HG03280 (cell line): ENCODE data around the gene NTN4.
"Not testable (repeated sequence)": the region's sequence is repeated elsewhere in the genome, so short reads cannot be mapped to it uniquely, and the experiment has no call there.

Source experiments
- ATAC-seq: cut with Tn5 transposase; IDR thresholded peaks from one replicate; pipeline ENCODE4 v1.9.1; 2021; ENCODE audit warnings: mild to moderate bottlenecking, moderate library complexity; ENCODE audit not compliant: unreplicated experiment

The NTN4 gene

DNA sequence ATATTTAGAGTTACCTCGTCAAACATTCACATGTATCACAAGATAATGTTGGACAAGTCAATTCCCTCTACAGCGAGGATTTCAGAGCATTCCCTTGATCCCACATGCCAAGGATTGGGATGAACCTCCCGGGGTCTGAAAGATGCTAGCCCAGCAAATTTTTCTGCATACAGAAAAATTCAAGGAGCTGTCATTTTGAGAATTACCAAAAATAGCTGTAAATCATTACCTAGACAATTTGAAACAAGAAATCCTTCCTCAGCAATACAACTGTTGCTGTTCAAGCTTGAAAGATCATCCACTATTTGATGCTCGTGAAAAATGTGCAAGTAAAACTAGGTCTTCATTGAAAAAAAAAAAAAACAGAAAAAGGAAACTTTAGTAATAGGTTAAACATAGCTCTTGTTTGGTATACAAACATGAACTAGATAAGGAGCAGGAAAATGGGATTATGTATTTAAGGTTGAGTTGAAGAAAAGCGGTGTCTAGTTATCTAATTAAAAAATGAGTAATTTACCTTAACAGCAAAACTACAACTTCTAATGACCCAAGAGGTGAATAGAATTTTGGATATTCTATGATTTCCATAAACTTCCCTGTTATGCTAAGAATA lies 73.1 kb downstream of the NTN4 start:
- no peak for ATAC-seq

DNA sequence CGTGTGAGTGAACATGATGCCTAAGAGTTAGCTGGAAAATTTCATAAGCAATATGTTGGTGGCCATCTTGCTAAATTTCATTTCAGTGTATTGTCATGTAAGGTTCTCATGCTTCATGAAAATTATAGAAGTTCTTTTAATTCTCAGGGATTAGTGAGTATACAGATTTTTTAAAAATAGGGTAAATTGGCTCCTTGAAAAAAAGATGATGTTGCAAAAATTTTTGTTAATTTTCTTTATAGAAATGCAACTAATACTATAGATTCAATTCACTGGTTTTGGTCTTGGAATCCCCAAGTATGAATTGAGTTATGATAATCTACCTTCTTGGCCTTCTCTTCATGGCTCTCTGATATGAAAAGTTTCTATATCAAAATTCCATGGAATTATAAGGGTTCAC lies 75.4 kb downstream of the NTN4 start:
- ATAC-seq, result no peak

DNA sequence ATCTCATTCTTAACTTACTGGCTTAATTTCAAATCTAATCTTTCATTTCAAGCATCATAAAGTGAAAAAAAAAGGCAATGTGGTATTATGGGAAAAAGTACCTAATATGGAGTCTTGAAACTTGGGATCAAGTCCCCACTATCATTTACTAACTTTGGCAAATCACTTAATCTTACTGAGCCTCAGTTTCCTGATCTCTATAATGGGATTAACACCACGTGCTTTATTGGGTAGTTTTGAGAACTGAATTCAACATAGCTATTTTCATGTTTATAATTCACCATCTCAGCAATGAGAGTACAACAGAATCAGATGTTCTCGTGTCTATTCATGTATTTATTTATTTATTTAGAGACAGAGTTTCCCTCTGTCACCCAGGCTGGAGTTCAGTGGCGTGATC lies 78.3 kb downstream of the NTN4 start:
- no peak for ATAC-seq

DNA sequence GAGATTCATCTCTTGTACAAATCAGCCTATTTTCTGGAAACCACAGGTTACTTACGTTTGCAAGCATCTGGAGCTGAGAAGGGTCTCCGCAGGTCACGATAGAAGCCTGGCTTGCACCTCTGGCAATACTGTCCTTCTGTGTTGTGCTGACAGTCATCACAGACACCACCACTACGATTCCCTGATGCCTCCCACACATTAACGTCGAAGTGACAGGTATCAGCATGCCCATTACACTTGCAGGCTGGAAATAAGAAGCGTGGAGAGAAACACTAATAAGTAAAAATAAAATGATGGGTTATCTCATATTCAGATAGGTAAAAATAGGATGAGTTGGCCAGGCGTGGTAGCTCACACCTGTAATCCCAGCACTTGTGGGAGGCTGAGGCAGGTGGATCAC lies 80.2 kb downstream of the NTN4 start:
- no peak for ATAC-seq

DNA sequence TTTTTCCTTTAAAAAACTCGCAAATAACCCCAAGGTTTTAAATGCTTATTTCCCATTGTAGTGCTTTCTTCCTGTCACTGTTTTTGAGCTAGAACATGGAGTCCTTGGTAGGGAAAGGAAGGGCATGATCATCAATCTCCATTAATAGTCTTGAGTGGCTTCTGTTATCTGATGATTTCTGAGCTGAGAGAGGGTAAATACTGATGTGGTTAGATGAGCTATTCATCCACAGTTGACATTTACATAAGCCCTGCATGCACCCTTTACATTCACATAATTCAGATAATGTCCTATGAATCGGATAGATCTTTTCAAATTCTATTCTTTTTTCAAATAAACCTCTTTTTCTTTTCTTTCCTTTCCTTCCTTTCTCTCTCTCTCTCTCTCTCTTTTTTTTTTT lies 81.4 kb downstream of the NTN4 start:
- no peak for ATAC-seq

DNA sequence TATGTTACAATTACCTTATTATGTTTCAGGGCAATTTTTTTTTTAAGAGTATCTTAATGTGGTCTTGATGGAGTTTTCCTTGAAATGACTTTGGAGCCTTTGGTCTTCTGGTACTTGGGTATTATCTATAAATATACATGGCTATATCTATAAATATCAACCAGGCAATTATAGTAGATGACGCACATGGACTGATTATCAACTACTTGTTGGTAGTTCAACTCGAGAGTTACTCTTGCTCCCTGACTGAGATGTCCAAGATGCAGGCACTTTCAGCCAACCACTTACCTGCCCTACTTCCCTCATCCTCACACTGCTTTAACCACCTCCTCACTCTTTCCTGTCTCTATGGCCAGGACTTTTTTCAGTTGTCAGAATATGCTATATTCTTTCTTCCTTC lies 85.4 kb downstream of the NTN4 start:
- ATAC-seq, result no peak

DNA sequence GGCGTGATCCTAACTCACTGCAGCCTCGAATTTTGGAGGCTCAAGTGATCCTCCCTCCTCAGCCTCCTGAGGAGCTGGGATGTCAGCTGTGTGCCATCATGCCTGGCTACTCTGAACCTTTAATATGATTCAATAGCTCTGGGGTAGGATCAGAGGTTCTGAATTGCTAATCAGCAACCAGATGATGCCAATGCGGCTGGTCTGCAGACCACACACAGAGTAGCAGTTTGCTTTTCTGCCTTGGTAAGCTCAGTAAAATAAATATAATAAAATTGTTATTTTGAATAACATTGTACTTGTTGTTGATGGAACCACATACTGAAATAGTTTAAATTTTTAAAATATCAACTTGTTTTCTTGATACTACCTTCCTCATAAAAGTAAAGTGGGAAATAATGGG lies 86.6 kb downstream of the NTN4 start:
- no peak for ATAC-seq

DNA sequence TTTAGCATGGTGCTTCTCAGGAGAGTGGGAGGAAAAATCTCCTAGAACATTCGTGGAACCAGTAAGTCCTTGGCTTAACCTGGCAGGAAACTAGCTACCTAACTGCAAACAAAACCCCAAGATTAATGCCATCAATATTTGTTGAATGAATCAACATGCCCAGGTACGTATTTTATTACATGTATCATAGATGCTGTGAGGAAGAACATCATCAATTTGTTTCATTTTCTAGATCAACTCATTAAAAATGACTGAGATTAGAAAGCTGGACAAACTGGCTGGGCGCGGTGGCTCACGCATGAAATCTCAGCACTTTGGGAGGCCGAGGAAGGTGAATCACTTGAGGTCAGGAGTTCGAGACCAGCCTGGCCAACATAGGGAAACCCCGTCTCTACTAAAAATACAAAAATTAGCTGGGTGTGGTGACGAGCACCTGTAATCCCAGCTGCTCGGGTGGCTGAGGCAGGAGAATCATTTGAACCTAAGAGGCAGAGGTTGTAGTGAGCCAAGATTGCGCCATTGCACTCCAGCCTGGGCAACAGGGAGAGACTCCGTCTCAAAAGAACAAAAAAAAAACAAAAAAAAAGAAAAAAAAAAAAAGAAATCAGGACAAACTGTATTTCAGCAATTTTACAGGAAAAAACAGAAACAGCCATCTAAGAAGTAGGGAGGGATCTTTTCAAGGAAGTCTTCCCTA lies 88.7 kb downstream of the NTN4 start:
- ATAC-seq, result no peak

DNA sequence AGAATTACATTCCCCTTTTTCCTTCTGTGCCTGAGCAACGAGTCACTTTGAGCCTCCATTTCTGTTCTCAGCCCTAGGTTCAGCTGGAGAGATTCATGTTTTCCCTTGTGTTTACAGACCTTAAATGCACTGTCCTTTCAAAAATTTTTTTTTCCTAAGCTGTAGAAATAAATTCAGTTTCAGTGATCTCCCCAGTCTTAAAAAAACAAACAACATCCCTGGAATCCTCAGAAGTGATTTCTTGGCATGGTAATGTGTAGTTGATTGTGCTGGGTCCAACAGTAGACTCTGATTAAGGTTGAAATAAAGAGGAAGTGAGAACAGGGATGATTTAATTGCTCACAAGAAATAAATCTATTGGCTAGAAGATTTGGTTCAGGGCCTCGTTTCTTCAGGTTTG lies 89.3 kb downstream of the NTN4 start:
- ATAC-seq, result no peak

DNA sequence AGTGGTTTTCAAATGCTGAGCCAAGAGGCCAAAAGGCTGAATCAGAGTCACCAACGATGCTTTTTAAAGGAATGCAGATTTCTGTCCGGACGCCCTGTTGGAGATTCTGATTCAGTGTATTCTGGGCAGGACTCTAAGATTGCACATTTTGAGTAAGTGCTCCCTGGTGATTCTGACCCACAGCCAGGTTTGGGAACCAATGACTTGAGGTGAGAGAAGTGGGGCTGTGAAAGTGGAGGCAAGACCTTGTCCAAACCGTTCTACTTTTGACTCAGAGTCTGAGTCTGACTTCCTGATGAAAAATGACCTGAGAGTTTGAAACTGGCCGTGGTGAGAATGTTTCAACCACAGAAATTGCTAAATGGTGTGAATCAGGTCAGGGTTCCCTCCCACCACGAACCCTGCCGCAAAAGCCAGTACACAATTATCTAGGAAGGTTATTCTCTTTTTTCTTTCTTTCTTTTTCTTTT lies 90.2 kb downstream of the NTN4 start:
- peak; percentile 95 for ATAC-seq

DNA sequence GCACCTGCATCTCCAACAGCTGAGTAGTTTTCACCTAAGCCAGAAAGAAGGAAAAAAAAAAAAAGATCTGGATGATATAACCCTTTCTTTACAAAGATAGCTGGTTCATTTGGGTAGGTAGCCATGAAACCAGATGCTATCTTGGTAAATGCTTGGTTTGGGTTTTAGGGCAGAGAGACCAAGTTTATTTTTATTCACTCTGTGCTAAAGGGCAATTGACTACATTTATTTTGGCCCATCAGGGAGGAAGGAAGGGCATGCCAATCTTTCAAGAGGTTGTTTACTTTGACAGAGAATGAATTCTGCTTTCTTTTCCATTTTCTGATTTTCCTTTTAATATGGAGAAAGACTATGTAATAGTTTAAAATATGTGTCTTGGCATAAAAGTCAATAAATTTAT lies 91.0 kb downstream of the NTN4 start:
- ATAC-seq, result no peak

DNA sequence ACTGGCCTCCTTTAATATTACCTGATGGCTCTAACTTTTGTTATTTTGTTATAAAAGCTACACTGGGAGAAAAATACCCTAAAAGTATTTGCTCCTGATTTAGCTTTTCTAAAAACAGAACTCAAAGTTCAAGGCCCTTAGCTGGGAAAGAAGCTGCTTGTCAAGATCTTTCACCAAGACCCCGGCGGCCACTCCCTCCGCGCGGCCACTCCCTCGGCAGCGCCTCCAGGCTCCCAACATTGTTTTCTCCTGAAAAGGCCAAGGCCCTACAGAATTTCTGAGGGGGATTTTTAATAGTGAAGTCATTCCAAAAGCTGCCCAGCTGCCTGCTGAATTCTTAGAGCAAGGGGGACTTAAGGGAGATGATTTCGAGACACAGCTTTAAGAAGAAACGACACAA lies 96.4 kb downstream of the NTN4 start:
- ATAC-seq, result no peak

DNA sequence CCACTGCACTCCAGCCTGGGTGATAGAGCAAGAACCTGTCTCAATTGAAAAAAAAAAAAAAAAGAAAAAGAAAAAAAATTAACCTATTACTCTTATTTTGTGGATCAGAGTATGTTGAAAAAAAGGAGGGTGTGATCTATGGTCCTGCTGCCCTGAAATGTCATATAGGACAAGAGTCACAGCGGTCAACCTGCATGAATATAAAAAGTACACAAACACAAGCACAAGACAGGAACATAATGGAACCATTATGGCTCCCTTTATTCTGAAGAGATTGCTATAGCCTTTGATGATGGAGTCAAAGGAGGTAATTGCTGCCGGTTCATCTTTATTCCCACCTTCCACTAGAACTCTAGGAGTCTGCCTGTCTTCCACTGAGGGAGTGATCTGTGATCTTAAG lies 96.9 kb downstream of the NTN4 start:
- no peak for ATAC-seq

DNA sequence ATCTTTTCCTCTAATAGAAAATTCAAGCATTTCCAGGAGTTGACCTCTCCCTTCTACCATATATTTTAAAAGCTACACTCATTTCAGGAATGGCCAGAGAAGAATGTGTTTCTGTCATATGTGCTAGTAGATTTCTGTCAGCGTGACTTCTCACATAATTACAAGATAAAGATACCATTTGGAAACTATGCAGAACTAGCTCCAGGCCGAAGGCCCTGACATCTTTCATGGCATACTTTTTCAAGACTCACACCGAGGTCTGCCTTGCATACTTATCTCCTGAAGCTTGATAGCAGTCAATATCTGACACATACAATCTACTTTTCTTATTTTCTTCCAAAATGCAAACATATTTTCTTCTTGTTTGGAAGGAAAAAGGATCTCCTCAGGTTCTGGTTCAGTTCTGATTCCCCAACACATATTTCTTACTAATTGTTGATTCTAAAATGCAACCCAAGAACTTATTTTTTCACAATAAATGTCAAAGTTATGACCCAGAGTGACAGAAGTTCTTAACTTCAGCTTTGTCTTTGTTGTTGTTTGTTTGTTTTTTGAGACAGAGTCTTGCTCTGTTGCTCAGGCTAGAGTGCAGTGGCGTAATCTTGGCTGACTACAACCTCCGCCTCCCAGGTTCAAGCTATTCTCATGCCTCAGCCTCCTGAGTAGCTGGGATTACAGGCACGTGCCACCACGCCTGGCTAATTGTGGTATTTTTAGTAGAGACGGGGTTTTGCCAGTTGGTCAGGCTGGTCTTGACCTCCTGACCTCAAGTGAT lies 99.5 kb downstream of the NTN4 start:
- no peak for ATAC-seq

DNA sequence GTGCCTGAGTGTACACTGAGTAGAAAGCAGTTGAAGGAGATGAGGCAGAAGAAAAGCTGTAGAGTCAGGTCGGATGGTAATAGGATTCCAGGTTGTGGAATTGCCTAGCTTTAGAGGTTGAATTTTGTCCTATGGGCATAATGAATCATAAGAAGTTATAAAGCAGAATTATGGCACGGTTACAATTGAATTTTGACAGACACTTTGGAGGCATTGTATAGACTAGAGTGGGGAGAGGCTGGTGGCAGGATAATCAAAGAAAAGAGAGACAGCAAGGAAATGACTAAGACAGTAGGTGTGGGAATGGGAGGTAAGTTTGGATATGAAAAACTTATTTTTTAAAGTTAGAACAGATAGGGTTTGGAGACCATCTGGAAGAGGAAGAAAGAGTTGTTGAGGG lies 102.6 kb downstream of the NTN4 start:
- ATAC-seq, result no peak

DNA sequence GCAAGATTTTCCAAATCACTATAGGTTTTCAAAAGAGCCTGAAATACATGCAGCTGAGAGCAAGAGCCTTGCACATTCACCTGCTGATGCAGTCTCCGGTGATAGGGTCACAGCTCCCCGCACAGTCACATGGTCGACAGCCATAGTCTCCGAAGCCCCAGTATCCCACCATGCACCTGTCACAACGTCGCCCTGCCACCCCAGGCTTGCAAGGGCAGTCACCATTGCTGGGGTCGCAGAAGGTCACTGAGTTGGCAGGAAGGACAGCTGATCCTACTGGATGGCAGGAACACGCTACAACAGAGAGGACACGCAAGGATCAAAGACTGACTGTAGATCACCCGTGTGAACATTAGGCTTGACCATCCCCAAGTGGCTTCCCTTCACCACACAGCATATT lies 107.1 kb downstream of the NTN4 start:
- no peak for ATAC-seq

DNA sequence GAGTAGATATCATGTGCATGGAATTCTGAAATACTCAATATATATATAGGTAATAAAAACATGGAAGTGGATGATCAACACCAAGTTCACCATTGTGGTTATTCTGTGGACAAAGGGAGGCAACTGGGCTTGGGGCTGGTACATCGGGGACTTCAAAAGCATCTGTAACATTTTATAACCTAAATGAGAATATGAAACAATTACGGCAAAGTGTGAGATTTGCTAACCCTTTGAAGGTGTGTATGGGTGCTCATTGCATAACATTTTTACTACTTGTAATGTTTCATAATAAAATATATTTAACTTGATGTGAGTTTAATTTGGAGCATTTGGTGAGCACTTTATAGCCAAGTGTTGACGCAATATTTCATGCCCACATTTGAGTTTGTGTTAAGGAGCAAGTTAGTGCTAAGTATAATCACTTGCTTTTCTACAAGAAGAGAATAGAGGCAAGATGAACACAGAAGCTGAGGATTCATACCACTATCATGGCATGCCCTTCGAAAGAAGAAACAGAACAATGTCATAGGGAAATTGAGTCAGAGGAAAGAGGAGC lies 109.3 kb downstream of the NTN4 start:
- ATAC-seq, result no peak

DNA sequence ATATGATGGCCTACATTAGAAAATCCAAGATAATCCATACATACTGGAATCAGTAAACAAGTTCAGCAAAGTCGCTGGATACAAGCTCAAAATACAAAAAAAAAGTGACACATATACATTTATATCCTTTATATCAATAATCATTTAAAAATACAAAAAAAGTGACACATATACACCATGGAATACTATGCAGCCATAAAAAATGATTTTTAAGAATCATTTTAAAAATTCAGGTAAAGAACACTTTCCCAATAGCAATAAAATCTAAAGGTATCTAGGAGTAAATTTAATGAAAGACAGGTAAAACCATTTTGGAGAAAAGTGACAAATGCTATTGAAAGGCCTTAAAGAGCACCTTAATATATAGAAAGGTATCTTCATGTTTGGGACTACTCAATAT lies 111.9 kb downstream of the NTN4 start:
- ATAC-seq, result no peak

DNA sequence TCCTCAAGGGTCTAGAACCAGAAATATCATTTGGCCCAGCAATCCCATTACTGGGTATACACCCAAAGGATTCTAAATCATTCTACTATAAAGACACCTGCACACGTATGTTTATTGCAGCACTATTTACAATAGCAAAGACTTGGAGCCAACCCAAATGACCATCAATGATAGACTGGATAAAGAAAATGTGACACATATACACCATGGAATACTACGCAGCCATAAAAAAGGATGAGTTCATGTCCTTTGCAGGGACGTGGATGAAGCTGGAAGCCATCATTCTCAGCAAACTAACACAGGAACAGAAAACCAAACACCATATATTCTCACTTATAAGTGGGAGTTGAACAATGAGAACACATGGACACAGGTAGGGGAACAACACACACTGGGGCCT lies 112.8 kb downstream of the NTN4 start:
- not testable (repeated sequence) for ATAC-seq

DNA sequence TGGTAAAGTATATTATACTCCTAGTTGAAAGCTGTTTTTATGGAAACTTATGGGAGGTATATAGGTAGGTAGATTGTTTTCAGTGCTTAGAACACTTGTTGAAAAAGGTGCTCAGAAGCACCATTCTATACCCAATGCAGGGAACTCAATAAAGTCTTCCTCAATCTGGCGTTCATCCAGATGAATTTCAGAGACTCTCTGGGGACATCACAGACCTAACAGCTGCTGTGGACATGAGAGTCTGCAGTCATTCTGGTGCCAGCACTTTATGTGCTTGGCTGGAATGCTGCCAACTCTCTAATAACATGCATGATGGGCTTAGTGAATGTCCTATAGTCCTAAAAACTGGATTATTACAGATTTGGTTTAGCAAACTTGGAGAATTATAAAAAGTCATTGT lies 115.9 kb downstream of the NTN4 start:
- ATAC-seq, result no peak

DNA sequence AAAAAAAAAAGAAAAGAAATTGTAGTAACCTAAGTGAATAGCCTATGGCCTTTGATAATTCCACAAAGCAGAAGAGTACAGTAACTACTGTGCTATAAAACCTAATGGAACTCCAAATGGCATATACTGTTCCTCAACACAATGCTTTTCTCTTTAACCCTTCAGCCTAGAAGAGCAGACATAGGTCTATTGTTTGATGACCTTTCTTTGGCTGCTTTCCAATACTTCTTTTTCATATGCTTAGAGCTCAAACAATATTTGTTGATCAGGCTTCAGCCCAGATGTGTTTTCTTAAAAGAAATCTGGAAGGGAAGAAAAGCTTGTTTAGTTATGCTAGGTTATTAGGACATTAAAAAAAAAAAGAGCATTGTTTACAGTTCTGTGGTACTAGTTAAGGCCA lies 116.4 kb downstream of the NTN4 start:
- no peak for ATAC-seq

DNA sequence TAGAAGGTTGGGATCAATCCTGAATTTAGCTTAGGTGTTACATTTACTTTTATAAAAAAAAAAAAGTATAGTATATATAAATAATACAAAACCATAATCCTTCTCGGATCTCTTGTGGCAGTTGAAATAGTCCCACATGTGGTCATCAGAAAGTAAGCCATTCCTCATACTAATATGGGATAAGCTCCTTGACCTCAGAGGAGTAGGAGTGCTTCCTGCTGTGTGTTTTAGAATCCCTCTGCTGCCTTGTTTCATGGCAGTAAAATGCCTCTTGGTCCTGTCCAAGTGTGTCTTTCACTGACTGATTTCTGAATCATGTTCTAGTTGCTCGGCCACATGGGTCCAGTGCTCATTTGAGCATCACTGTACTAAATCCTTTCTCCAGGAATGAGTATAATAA lies 117.0 kb downstream of the NTN4 start:
- ATAC-seq, result no peak
